ENCODE measurements around the gene ZNF140. TPM values are rescaled to one million over a fixed set of nuclear protein-coding genes. Genes with fewer than 3 reads are reported as not detected.

The ZNF140 gene
- total and polyA plus RNA-seq, 2 of the 13 experiments (the other 11 are each of a cell fraction or from before 2014, with no cell fraction given): 8.7 to 13.5 TPM

DNA sequence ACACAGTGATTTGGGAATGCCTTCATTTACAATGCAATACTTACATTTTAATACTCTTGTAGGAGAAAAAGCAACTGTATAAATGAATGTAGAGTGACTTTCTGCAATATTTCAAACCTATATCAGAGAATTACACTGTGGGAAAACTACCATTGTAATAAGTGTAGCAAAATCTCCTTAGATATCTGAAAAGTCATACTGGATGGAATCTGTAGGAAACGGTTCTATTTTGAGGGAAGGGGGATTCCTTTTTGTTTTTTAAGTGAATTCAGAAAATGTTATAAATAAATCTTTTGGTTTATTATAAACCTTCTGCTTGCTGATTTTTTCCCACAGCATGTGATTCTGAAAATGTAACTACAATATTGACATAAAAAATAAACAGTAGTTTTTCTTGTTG lies 26.4 kb downstream of the ZNF140 start (continued):
- TF ChIP-seq, protein P1, sequence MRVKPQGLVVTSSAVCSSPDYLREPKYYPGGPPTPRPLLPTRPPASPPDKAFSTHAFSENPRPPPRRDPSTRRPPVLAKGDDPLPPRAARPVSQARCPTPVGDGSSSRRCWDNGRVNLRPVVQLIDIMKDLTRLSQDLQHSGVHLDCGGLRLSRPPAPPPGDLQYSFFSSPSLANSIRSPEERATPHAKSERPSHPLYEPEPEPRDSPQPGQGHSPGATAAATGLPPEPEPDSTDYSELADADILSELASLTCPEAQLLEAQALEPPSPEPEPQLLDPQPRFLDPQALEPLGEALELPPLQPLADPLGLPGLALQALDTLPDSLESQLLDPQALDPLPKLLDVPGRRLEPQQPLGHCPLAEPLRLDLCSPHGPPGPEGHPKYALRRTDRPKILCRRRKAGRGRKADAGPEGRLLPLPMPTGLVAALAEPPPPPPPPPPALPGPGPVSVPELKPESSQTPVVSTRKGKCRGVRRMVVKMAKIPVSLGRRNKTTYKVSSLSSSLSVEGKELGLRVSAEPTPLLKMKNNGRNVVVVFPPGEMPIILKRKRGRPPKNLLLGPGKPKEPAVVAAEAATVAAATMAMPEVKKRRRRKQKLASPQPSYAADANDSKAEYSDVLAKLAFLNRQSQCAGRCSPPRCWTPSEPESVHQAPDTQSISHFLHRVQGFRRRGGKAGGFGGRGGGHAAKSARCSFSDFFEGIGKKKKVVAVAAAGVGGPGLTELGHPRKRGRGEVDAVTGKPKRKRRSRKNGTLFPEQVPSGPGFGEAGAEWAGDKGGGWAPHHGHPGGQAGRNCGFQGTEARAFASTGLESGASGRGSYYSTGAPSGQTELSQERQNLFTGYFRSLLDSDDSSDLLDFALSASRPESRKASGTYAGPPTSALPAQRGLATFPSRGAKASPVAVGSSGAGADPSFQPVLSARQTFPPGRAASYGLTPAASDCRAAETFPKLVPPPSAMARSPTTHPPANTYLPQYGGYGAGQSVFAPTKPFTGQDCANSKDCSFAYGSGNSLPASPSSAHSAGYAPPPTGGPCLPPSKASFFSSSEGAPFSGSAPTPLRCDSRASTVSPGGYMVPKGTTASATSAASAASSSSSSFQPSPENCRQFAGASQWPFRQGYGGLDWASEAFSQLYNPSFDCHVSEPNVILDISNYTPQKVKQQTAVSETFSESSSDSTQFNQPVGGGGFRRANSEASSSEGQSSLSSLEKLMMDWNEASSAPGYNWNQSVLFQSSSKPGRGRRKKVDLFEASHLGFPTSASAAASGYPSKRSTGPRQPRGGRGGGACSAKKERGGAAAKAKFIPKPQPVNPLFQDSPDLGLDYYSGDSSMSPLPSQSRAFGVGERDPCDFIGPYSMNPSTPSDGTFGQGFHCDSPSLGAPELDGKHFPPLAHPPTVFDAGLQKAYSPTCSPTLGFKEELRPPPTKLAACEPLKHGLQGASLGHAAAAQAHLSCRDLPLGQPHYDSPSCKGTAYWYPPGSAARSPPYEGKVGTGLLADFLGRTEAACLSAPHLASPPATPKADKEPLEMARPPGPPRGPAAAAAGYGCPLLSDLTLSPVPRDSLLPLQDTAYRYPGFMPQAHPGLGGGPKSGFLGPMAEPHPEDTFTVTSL (CRISPR knock-in tag; IDR thresholded peaks at IDR 0.05; ENCODE audit: borderline replicate concordance): no peak
- TF ChIP-seq, protein P2, sequence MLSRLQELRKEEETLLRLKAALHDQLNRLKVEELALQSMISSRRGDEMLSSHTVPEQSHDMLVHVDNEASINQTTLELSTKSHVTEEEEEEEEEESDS (CRISPR knock-in tag; IDR thresholded peaks at IDR 0.05; ENCODE audit: borderline replicate concordance): no peak
- TF ChIP-seq SOX6 (IDR thresholded peaks at IDR 0.05): no peak
- TF ChIP-seq SOX6 (CRISPR knock-in tag; IDR thresholded peaks at IDR 0.05): no peak
- no peak for TF ChIP-seq GPN1 (CRISPR knock-in tag; IDR thresholded peaks at IDR 0.05; ENCODE audit: borderline replicate concordance)
- no peak for TF ChIP-seq KDM4B (CRISPR knock-in tag; IDR thresholded peaks at IDR 0.05)
- no peak for TF ChIP-seq ZNF546 (CRISPR knock-in tag; conservative IDR thresholded peaks at IDR 0.05)
- no peak for TF ChIP-seq ZSCAN25 (CRISPR knock-in tag; IDR thresholded peaks at IDR 0.05)
- TF ChIP-seq ZNF749 (CRISPR knock-in tag; IDR thresholded peaks at IDR 0.05; ENCODE audit: borderline replicate concordance): no peak
- no peak for TF ChIP-seq ZNF136 (CRISPR knock-in tag; IDR thresholded peaks at IDR 0.05; ENCODE audit: low read depth)
- TF ChIP-seq, protein P3, sequence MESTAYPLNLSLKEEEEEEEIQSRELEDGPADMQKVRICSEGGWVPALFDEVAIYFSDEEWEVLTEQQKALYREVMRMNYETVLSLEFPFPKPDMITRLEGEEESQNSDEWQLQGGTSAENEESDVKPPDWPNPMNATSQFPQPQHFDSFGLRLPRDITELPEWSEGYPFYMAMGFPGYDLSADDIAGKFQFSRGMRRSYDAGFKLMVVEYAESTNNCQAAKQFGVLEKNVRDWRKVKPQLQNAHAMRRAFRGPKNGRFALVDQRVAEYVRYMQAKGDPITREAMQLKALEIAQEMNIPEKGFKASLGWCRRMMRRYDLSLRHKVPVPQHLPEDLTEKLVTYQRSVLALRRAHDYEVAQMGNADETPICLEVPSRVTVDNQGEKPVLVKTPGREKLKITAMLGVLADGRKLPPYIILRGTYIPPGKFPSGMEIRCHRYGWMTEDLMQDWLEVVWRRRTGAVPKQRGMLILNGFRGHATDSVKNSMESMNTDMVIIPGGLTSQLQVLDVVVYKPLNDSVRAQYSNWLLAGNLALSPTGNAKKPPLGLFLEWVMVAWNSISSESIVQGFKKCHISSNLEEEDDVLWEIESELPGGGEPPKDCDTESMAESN (CRISPR knock-in tag; conservative IDR thresholded peaks at IDR 0.05): no peak

All from HepG2 (cell line).